ENCODE data around the gene TPD52L1.
A peak's percentile ranks its signal among the peaks of the same experiment; 100 is the strongest.

Gene TPD52L1

DNA sequence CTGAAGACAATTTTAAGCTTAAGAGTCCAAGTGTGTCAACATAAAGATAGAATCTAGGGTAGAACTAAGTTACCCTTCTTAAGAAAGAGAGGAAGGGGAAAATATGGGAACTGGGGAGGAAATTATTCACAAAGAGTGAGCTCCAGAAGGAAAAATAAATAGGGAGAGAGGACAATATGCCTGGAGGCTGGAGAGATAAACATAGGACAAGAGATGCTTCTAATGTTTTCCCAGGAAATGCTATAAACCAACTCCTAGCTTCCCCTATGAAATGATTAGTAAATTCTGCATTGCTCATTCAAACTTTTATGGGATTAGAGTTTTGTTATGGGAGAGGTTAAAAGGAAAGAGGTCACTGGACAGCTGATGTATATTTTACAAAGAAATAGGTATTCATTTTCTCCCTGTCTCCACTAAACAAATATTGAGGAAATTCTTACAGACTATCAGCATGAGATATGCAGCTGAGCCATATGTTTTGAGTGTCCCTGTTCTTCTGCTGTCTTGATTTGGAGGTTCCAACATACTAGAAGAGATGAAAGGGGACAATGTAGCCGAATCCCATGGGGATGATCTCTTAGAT lies 22.0 kb downstream of the TPD52L1 start:
- H3K4me3 ChIP-seq (ENCODE audit: insufficient read depth in 1 of 2, low read depth in 1 of 2, low read length in 2 of 2) = no peak overlapping the region
- no peak overlapping the region for H2BK15ac ChIP-seq (ENCODE audit: low read depth, poor library complexity, severe bottlenecking)
- no peaks in the 10 kb centered on the region for H3K36me3 ChIP-seq (ENCODE audit: control insufficient read depth in 1 of 2, insufficient read depth in 2 of 2, low read depth in 1 of 2, low read length in 2 of 2)
- no peak overlapping the region for H3K4me2 ChIP-seq (ENCODE audit: low read length, poor library complexity, severe bottlenecking)
- H3K9me3 ChIP-seq (ENCODE audit: control insufficient read depth, low read length) = no peaks in the 10 kb centered on the region
- H3K18ac ChIP-seq (ENCODE audit: low read depth in 1 of 2, low read length in 2 of 2) = no peak overlapping the region
- H3K27me3 ChIP-seq (ENCODE audit: control insufficient read depth in 1 of 2, insufficient read depth in 1 of 2, low read length in 2 of 2) = no peaks in the 10 kb centered on the region
- no peak overlapping the region for H2BK120ac ChIP-seq (ENCODE audit: low read depth, low read length)
- H2AK5ac ChIP-seq (ENCODE audit: low read length, severe bottlenecking) = no peak overlapping the region
- DNase-seq = no peak
- no peak overlapping the region for H3K4ac ChIP-seq (ENCODE audit: low read depth in 1 of 2, low read length in 2 of 2)
- no peaks in the 10 kb centered on the region for H3K4me1 ChIP-seq (ENCODE audit: control insufficient read depth, insufficient read depth, low read depth, low read length)
- no peak overlapping the region for H4K8ac ChIP-seq (ENCODE audit: low read length)
- no peak overlapping the region for H3K14ac ChIP-seq (ENCODE audit: low read length in 2 of 2)
- no peak overlapping the region for H2BK12ac ChIP-seq (ENCODE audit: low read length in 2 of 2)
- no peak overlapping the region for H3K27ac ChIP-seq (ENCODE audit: low read length, poor library complexity, severe bottlenecking)
- H2AFZ ChIP-seq (ENCODE audit: low read depth, low read length) = no peak overlapping the region
- no peak overlapping the region for H3K9ac ChIP-seq (ENCODE audit: low read length)
- H3K23ac ChIP-seq (ENCODE audit: low read length in 2 of 2) = no peak overlapping the region
- H2BK5ac ChIP-seq (ENCODE audit: low read depth, low read length, poor library complexity, severe bottlenecking) = no peak overlapping the region
- 100% methylated on average over 1 of the region's 1 CpG for WGBS
- H3K79me1 ChIP-seq (replicated peaks; ENCODE audit: low read length, poor library complexity, severe bottlenecking) = peaks cover 4% of the 10 kb centered on the region
- H4K91ac ChIP-seq (ENCODE audit: low read length) = no peak overlapping the region

DNA sequence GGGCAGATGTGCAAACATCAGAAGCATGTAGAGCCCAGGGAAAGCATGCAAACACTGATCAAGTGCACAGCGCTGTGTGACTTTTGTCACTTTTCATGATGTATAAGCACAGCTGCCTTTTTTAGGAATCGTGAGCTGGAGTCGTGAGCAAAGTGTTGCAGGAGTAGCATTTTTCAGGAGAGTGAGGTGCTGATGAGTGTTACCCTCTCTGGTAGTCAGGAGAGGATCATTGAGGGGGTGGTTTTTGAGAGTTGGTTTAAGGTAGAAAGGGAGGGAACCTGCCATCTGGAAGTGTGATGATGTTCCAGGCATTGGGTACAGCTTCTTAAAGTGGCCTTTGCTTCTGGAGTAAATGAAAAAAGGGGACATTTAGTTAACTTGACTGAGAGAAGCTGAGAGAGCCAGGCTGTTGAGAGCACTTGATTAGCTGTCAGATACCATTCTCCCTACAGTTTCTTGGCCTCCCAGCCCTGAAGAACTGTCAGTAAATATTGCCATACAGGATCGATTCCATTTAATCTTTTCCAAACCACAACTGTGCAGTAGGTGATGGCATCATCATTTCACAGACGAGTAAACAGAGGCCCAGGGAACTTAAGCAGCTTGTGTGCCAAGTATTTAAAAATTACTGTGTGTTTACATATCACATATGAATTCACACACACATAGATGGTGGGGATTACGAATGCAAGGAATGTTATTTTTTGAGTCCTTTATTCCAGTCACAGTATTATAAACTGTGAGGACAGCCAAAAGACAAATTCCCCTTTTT lies 28.9 kb downstream of the TPD52L1 start:
- no peaks in the 10 kb centered on the region for H3K27me3 ChIP-seq (ENCODE audit: control insufficient read depth in 1 of 2, insufficient read depth in 1 of 2, low read length in 2 of 2)
- H3K9me3 ChIP-seq (ENCODE audit: control insufficient read depth, low read length) = no peaks in the 10 kb centered on the region
- H3K14ac ChIP-seq (ENCODE audit: low read length in 2 of 2) = no peak overlapping the region
- peaks cover 5% of the 10 kb centered on the region for H3K79me1 ChIP-seq (replicated peaks; ENCODE audit: low read length, poor library complexity, severe bottlenecking)
- H4K91ac ChIP-seq (ENCODE audit: low read length) = no peak overlapping the region
- H2BK5ac ChIP-seq (ENCODE audit: low read depth, low read length, poor library complexity, severe bottlenecking) = no peak overlapping the region
- no peak overlapping the region for H3K4ac ChIP-seq (ENCODE audit: low read depth in 1 of 2, low read length in 2 of 2)
- H2BK12ac ChIP-seq (ENCODE audit: low read length in 2 of 2) = no peak overlapping the region
- H2AK5ac ChIP-seq (ENCODE audit: low read length, severe bottlenecking) = no peak overlapping the region
- H3K36me3 ChIP-seq (ENCODE audit: control insufficient read depth in 1 of 2, insufficient read depth in 2 of 2, low read depth in 1 of 2, low read length in 2 of 2) = no peaks in the 10 kb centered on the region
- no peak overlapping the region for H3K4me2 ChIP-seq (ENCODE audit: low read length, poor library complexity, severe bottlenecking)
- H2AFZ ChIP-seq (ENCODE audit: low read depth, low read length) = no peak overlapping the region
- H3K4me3 ChIP-seq (ENCODE audit: insufficient read depth in 1 of 2, low read depth in 1 of 2, low read length in 2 of 2) = no peak overlapping the region
- no peak overlapping the region for H2BK120ac ChIP-seq (ENCODE audit: low read depth, low read length)
- H3K23ac ChIP-seq (ENCODE audit: low read length in 2 of 2) = no peak overlapping the region
- peaks cover 10% of the 10 kb centered on the region for H3K4me1 ChIP-seq (ENCODE audit: control insufficient read depth, insufficient read depth, low read depth, low read length)
- H3K27ac ChIP-seq (ENCODE audit: low read length, poor library complexity, severe bottlenecking) = peak overlapping the region; percentile 85
- H2BK15ac ChIP-seq (ENCODE audit: low read depth, poor library complexity, severe bottlenecking) = no peak overlapping the region
- no peak for DNase-seq
- WGBS = 93% methylated on average over 3 of the region's 6 CpGs
- no peak overlapping the region for H3K18ac ChIP-seq (ENCODE audit: low read depth in 1 of 2, low read length in 2 of 2)
- H3K9ac ChIP-seq (ENCODE audit: low read length) = no peak overlapping the region
- no peak overlapping the region for H4K8ac ChIP-seq (ENCODE audit: low read length)

DNA sequence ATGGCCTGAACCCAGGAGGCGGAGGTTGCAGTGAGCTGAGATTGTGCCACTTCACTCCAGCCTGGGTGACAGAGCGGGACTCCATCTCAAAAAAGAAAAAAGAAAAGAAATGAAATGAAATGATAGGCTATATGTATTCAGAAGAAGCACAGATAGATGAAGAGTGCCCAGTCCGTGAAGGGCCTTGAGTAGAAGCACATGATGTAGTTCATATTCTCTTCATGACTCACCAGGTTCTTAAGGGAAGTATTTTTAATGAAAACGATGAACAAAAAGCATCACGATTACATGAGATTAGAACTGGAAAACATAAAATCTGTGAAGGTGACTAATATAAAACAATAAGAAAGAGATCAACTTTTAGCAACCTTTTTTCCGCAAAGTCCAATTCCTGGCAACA lies 29.8 kb downstream of the TPD52L1 start:
- H4K91ac ChIP-seq (ENCODE audit: low read length) = no peak overlapping the region
- H3K9me3 ChIP-seq (ENCODE audit: control insufficient read depth, low read length) = no peaks in the 10 kb centered on the region
- peak overlapping the region in 1 of 2 experiments; percentile 16 for H3K18ac ChIP-seq (ENCODE audit: low read depth in 1 of 2, low read length in 2 of 2)
- H2AK5ac ChIP-seq (ENCODE audit: low read length, severe bottlenecking) = no peak overlapping the region
- no peaks in the 10 kb centered on the region for H3K36me3 ChIP-seq (ENCODE audit: control insufficient read depth in 1 of 2, insufficient read depth in 2 of 2, low read depth in 1 of 2, low read length in 2 of 2)
- H3K4me3 ChIP-seq (ENCODE audit: insufficient read depth in 1 of 2, low read depth in 1 of 2, low read length in 2 of 2) = no peak overlapping the region
- no peak overlapping the region for H3K4me2 ChIP-seq (ENCODE audit: low read length, poor library complexity, severe bottlenecking)
- DNase-seq = peak; percentile 44
- H2AFZ ChIP-seq (ENCODE audit: low read depth, low read length) = no peak overlapping the region
- no peak overlapping the region for H2BK12ac ChIP-seq (ENCODE audit: low read length in 2 of 2)
- no peak overlapping the region for H2BK120ac ChIP-seq (ENCODE audit: low read depth, low read length)
- H4K8ac ChIP-seq (ENCODE audit: low read length) = no peak overlapping the region
- H3K79me1 ChIP-seq (replicated peaks; ENCODE audit: low read length, poor library complexity, severe bottlenecking) = peaks cover 5% of the 10 kb centered on the region
- H3K23ac ChIP-seq (ENCODE audit: low read length in 2 of 2) = no peak overlapping the region
- H3K27ac ChIP-seq (ENCODE audit: low read length, poor library complexity, severe bottlenecking) = peak overlapping the region; percentile 85
- peaks cover 10% of the 10 kb centered on the region for H3K4me1 ChIP-seq (ENCODE audit: control insufficient read depth, insufficient read depth, low read depth, low read length)
- H3K4ac ChIP-seq (ENCODE audit: low read depth in 1 of 2, low read length in 2 of 2) = no peak overlapping the region
- no peak overlapping the region for H3K14ac ChIP-seq (ENCODE audit: low read length in 2 of 2)
- H3K27me3 ChIP-seq (ENCODE audit: control insufficient read depth in 1 of 2, insufficient read depth in 1 of 2, low read length in 2 of 2) = no peaks in the 10 kb centered on the region
- WGBS = 84% methylated on average over 4 of the region's 6 CpGs
- H3K9ac ChIP-seq (ENCODE audit: low read length) = no peak overlapping the region
- no peak overlapping the region for H2BK15ac ChIP-seq (ENCODE audit: low read depth, poor library complexity, severe bottlenecking)
- H2BK5ac ChIP-seq (ENCODE audit: low read depth, low read length, poor library complexity, severe bottlenecking) = peak overlapping the region; percentile 68

DNA sequence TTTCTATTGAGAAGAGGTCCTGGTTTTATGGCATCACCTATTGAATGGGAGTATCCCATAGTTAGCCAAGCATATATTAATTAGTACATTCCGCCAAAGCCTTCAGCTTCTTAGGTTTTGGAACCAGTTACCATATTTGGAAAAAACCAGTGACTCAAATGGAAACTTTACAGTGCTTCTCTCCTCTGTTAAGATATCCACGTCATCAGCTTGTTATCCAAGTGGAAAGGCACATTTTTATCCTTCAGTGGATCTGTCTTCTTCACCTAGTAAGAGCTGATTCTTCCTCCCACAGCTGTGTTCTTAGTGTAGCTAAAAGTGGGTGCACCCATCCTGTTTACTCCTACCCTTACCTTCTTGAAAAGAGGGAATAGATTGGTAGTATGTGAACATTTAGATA lies 34.5 kb downstream of the TPD52L1 start:
- Histone ChIP-seq H4K91ac (ENCODE audit: low read length) (no peak overlapping the region), H4K8ac (ENCODE audit: low read length) (no peak overlapping the region), H3K4me1 (ENCODE audit: control insufficient read depth, insufficient read depth, low read depth, low read length) (peaks cover 12% of the 10 kb centered on the region), H3K4me2 (ENCODE audit: low read length, poor library complexity, severe bottlenecking) (no peak overlapping the region), H3K9me3 (ENCODE audit: control insufficient read depth, low read length) (no peaks in the 10 kb centered on the region), H3K14ac (ENCODE audit: low read length in 2 of 2) (no peak overlapping the region), H3K18ac (ENCODE audit: low read depth in 1 of 2, low read length in 2 of 2) (no peak overlapping the region), H2AK5ac (ENCODE audit: low read length, severe bottlenecking) (no peak overlapping the region), H3K4ac (ENCODE audit: low read depth in 1 of 2, low read length in 2 of 2) (no peak overlapping the region), H3K36me3 (ENCODE audit: control insufficient read depth in 1 of 2, insufficient read depth in 2 of 2, low read depth in 1 of 2, low read length in 2 of 2) (no peaks in the 10 kb centered on the region), H2BK15ac (ENCODE audit: low read depth, poor library complexity, severe bottlenecking) (no peak overlapping the region), H2BK120ac (ENCODE audit: low read depth, low read length) (no peak overlapping the region), H2BK12ac (ENCODE audit: low read length in 2 of 2) (no peak overlapping the region), H3K23ac (ENCODE audit: low read length in 2 of 2) (no peak overlapping the region), H2BK5ac (ENCODE audit: low read depth, low read length, poor library complexity, severe bottlenecking) (no peak overlapping the region), H2AFZ (ENCODE audit: low read depth, low read length) (no peak overlapping the region), H3K79me1 (replicated peaks; ENCODE audit: low read length, poor library complexity, severe bottlenecking) (peaks cover 12% of the 10 kb centered on the region), H3K27me3 (ENCODE audit: control insufficient read depth in 1 of 2, insufficient read depth in 1 of 2, low read length in 2 of 2) (no peaks in the 10 kb centered on the region), H3K27ac (ENCODE audit: low read length, poor library complexity, severe bottlenecking) (peak overlapping the region; percentile 86), H3K9ac (ENCODE audit: low read length) (peak overlapping the region; percentile 14), H3K4me3 (ENCODE audit: insufficient read depth in 1 of 2, low read depth in 1 of 2, low read length in 2 of 2) (no peak overlapping the region)
- 48% methylated on average over 2 of the region's 2 CpGs for WGBS
- peak; percentile 82 for DNase-seq

Measured in mesenchymal stem cell (in vitro differentiated cells and primary cell).